Osteocyte (in vitro differentiated cells): ENCODE results near the gene ASB3. TPM values are rescaled to one million over a fixed set of nuclear protein-coding genes. Genes with fewer than 3 reads are reported as not detected.

Source experiments
- DNase-seq: peaks from one replicate; pipeline ENCODE4 v3.0.0; 2021; ENCODE audit warnings: mixed read lengths; ENCODE audit not compliant: unreplicated experiment; ENCODE audit errors: extremely low spot score
- H3K27ac Mint-ChIP-seq: one replicate; pipeline ENCODE4 v1.8.0; 2021; ENCODE audit warnings: mild to moderate bottlenecking, mixed read lengths; ENCODE audit not compliant: unreplicated experiment
- H3K27me3 Mint-ChIP-seq: one replicate; pipeline ENCODE4 v1.8.0; 2021; ENCODE audit warnings: mixed read lengths; ENCODE audit not compliant: unreplicated experiment
- H3K36me3 Mint-ChIP-seq: one replicate; pipeline ENCODE4 v1.8.0; 2021; ENCODE audit warnings: mixed read lengths; ENCODE audit not compliant: unreplicated experiment
- H3K4me1 Mint-ChIP-seq: one replicate; pipeline ENCODE4 v1.8.0; 2021; ENCODE audit warnings: mixed read lengths; ENCODE audit not compliant: unreplicated experiment
- H3K4me3 Mint-ChIP-seq: one replicate; pipeline ENCODE4 v1.8.0; 2021; ENCODE audit warnings: mild to moderate bottlenecking, moderate library complexity, mixed read lengths; ENCODE audit not compliant: unreplicated experiment
- H3K9me3 Mint-ChIP-seq: one replicate; pipeline ENCODE4 v1.8.0; 2021; ENCODE audit warnings: mixed read lengths; ENCODE audit not compliant: unreplicated experiment
- CTCF ChIP-seq: fragments of 200-600 bp; sonication (generic); IDR thresholded peaks from 2 replicates; pipeline ENCODE4 v1.5.0; 2021; ENCODE audit warnings: antibody characterized with exemption, mild to moderate bottlenecking, moderate library complexity
- total RNA-seq: library from RNA; stranded (reverse); gene quantifications from 2 replicates; pipeline ENCODE4 v1.2.1, GENCODE V29; 2021

ASB3 gene
- total RNA-seq, 1 donor from 2014 or later = 21.8 TPM

GRCh38 chr2:53641290-53641689, 145.5 kb downstream of the ASB3 start:
- Mint-ChIP-seq H3K9me3 (no peaks in the 10 kb centered on the region), H3K36me3 (no peaks in the 10 kb centered on the region), H3K27me3 (no peaks in the 10 kb centered on the region), H3K4me1 (peaks cover 28% of the 10 kb centered on the region), H3K4me3 (no peak overlapping the region), H3K27ac (no peak overlapping the region)
- TF ChIP-seq CTCF = no peak
- no peak for DNase-seq

DNA sequence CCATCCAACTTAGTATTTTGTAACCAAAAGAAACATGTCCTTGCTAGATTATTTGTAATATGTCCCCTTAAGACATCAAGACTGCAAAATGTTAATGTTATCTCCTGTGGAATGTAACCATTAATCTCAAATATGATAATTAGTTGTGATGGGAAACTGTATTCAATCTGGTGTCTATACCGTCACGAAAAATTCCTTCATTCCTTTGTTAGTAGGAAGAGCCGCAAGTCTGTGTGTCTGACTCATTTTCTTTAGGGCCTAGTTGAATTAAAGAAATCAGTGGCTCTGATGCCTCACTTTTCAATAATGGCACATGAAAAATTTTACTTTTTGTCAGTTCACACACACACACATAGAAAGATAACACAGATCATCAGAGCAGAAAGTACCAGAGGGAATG, 146.3 kb downstream of the ASB3 start:
- Mint-ChIP-seq H3K27me3 (no peaks in the 10 kb centered on the region), H3K36me3 (no peaks in the 10 kb centered on the region), H3K4me3 (no peak overlapping the region), H3K4me1 (peaks cover 37% of the 10 kb centered on the region), H3K27ac (no peak overlapping the region), H3K9me3 (peaks cover 2% of the 10 kb centered on the region)
- TF ChIP-seq CTCF = no peak
- no peak for DNase-seq

GRCh38 chr2:53636596-53636995, 150.2 kb downstream of the ASB3 start:
- Mint-ChIP-seq H3K27me3 (no peaks in the 10 kb centered on the region), H3K4me1 (peaks cover 65% of the 10 kb centered on the region), H3K4me3 (no peak overlapping the region), H3K9me3 (peaks cover 3% of the 10 kb centered on the region), H3K27ac (peak overlapping the region; percentile 32), H3K36me3 (no peaks in the 10 kb centered on the region)
- DNase-seq = no peak
- TF ChIP-seq CTCF = no peak

DNA sequence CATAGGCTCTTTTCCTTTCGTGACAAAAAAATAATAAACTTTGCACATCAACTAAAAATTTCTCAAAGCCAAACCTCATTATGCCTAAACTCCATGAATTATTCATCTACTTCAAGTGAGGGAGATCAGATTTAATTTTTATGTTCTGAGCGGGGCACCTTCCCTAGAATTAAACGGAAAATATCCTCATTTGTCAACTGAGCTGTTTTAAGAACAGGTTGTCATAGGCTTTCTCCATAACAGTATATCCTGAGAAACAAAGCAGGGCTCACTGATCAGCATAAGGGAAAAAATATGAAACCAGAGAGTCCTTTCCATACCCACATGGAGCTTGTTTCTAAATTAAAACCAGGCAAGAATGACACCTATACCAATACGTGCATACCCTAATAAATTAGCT, 150.6 kb downstream of the ASB3 start:
- Mint-ChIP-seq H3K36me3 (no peaks in the 10 kb centered on the region), H3K27me3 (no peaks in the 10 kb centered on the region), H3K9me3 (peaks cover 3% of the 10 kb centered on the region), H3K4me3 (no peak overlapping the region), H3K27ac (no peak overlapping the region), H3K4me1 (peaks cover 64% of the 10 kb centered on the region)
- DNase-seq = no peak
- no peak for TF ChIP-seq CTCF

DNA sequence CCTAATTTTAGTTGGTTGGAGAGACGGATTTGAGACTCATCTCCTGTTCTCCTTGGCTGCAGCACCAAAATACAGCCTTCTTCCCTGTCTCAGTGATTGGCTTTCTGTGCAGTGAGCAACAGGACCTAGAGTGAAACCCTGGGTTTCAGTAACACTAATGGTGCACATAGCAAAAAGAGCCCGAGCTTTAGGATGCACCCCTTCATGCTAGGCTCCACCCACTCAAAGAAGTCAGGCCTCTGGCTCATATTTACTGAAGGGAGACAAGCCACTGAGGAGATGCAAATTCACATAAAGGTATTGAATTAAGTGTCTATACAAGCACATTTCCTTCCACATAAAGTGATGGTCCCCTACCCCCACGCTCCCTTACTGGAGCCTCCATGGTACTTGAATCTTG, 151.1 kb downstream of the ASB3 start:
- no peak for TF ChIP-seq CTCF
- Mint-ChIP-seq H3K9me3 (peaks cover 3% of the 10 kb centered on the region), H3K36me3 (no peaks in the 10 kb centered on the region), H3K4me3 (no peak overlapping the region), H3K27me3 (no peaks in the 10 kb centered on the region), H3K4me1 (peaks cover 60% of the 10 kb centered on the region), H3K27ac (no peak overlapping the region)
- DNase-seq = no peak
